B cell (primary cell): ENCODE data around the gene TLK1.

ENCODE experiments used
- CTCF ChIP-seq: fragments of 200-600 bp; IDR thresholded peaks from one replicate; pipeline ENCODE4 v1.8.0; 2022; ENCODE audit warnings: antibody characterized with exemption, mild to moderate bottlenecking
- EZH2 ChIP-seq: IDR thresholded peaks from 2 replicates; pipeline ENCODE4 v1.6.1; 2012; ENCODE audit warnings: borderline replicate concordance, low read depth, mild to moderate bottlenecking, moderate library complexity, low read length; ENCODE audit not compliant: insufficient read depth, poor library complexity, severe bottlenecking

DNA sequence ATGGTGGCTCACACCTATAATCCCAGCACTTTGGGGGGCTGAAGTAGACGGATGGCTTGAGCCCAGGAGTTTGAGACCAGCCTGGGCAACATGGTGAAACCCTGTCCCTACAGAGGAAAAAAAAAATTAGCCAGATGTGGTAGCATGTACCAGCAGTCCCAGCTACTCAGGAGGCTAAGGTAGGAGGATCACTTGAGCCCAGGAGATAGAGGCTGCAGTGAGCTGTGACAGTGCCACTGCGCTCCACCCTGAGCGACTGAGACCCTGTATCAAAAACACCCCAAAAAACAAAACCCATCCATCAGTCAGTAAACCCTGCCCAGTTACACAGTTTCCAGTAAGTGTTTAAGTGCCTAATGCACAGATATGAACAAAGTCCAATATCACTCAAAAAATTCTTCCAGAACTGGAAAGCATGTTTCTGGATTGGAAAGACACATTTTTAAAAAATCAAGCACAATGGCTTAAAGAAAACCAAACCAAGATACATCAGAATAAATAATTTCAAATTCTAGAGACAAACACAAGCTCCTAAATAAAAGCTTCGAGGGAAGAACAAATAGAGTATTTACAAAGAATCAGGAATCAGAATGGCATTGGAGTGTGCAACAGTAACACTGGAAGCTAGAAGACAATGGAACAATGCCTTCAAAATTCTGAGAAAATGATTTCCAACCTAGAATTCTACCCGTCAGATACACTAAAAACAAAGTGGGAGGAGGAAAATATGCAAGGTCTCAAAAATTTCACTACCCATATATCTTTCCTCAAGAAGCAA, 72.4 kb downstream of the TLK1 start:
- TF ChIP-seq EZH2 (no peak), CTCF (no peak)
